Measurements from ENCODE around the gene CGB8.

The CGB8 gene

DNA sequence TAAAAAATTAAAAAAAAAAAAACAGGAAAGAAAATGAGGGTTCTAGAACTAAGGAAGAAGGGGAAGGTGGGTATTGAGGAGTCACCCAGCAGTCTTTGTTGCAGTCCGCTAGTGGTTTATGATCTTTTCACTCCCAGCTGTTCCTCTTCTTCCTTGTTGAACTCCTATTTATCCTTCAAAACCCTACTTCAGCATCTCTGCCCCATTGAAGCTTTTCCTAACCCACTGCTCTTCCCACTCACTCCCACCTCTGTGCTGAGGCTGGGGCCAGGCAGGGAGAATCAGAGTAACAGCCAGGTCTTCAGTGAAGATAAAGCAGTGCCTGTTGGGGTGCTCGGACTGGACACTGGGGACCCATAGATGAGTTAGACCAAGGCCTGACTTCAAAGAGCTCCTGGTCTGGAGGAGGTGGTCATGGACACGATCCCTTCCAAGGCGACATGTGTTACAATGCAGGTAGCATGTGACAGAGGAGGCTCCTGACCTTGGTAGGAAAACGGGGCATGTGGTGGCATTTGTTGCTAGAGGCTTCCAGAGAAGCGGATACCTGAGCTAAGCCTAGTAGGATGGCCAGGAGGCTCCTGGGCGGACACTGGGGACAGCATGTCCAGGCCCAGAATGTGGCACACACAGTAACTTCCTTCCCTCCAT is 43.8 kb downstream of the CGB8 start:
- no peak for DNase-seq

DNA sequence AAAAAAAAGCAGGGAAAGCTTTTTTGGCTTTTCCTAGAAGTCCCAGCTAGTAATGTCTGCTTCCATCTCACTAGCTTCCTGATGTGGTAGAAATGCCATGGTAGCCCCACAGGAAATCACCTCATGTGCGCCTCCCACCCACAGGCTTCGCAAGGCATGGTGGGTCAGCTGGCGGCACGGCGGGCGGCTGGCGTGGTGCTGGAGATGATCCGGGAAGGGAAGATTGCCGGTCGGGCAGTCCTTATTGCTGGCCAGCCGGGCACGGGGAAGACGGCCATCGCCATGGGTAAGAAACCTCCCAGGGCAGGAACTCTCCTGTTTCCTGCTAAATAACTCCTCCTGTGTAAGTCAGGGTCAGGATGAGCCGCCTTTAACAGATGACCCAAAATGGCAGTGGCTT is 44.8 kb downstream of the CGB8 start:
- DNase-seq: no peak

DNA sequence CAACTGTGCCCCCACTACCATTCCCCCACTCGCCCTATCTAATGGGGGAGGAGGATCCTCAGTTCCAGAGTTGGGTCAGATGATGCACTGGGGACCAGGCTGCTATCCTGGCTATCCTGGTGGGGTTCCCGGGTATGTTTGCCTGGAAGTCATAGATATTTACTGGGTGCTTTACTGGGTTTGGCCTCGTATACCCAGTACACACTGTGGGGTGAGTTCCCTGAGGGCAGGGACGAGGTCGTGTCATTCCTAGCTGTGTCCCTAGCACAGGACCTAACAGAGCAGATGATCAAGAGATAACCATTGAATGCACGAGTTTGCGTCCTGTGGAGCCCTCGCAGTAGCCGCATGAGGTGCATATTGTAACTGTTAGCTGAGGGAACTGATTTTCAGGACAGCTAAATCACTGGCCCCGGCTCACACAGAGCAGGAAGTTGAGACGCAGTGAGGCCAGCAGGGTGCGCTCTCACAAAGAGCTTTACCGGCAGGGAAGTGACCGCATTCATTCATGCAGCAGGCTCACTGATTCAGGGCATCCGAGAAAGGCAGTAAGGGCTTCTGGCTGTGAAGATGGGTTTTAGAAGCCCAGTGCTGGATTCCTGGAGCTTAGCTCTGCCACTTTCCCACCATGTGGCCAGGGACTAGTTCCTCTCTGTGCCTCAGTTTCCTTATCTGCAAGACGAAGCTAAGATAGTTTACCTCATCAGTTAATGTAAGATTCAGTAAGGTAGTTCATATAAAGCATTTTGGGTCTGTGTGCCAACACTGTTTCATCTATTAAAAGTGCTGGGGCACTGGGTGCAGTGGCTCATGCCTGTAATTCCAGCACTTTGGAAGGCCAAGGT is 49.2 kb downstream of the CGB8 start:
- DNase-seq: no peak

DNA sequence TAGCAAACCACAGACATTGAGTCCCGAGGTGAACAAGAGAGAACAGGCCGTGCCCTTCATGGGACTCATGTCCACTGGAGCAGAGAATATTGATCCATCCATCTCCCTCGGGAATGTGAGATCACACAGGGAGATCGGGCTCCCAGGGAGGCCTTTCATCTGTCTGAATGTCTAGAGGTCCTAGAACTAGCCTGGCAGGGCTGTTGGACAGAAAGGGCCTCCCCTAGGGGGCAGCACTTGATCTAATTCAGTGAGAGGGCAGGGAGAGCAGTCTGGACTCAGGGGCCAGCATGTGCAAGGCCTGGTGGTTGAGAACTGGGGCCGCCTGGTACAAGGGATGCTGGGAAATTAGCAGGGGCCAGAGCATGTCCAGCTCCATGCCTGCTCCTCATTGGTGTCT is 50.9 kb downstream of the CGB8 start:
- no peak for DNase-seq

Data from T1000 (cell line).